Hippocampal formation (tissue), 2 donors: ENCODE data around the gene DOCK4.

Source experiments
- DNase-seq, 2 donors: peaks; one replicate each; lab custom pipeline; 2025; lab: John Stamatoyannopoulos, UW

DOCK4 gene

GRCh38 chr7:112214883-112215282, 8.7 kb upstream of the DOCK4 start:
- no peak for DNase-seq

- no peak for DNase-seq
Observed at GRCh38 chr7:112214268-112214667, 8.1 kb upstream of the DOCK4 start.

GRCh38 chr7:112213735-112214134, 7.5 kb upstream of the DOCK4 start:
- no peak for DNase-seq

GRCh38 chr7:112212571-112212970, 6.4 kb upstream of the DOCK4 start:
- no peak for DNase-seq

- DNase-seq = no peak
Observed at GRCh38 chr7:112211348-112211907, 5.2 kb upstream of the DOCK4 start.

GRCh38 chr7:112207765-112208164, 1.6 kb upstream of the DOCK4 start:
- DNase-seq = no peak

- no peak for DNase-seq
Observed at GRCh38 chr7:112206991-112207592, 893 bp upstream of the DOCK4 start.

GRCh38 chr7:112205343-112206237, 609 bp downstream of the DOCK4 start:
- peak; percentile 70 to 74 for DNase-seq

- DNase-seq = peak in 1 of 2 donors; percentile 65
Observed at GRCh38 chr7:112204499-112205342, 1.5 kb downstream of the DOCK4 start.

- no peak for DNase-seq
Observed at GRCh38 chr7:112203365-112203739, 2.8 kb downstream of the DOCK4 start.

GRCh38 chr7:112202816-112203215, 3.4 kb downstream of the DOCK4 start:
- DNase-seq = no peak

GRCh38 chr7:112201839-112202238, 4.4 kb downstream of the DOCK4 start:
- DNase-seq = no peak

GRCh38 chr7:112201411-112201810, 4.8 kb downstream of the DOCK4 start:
- no peak for DNase-seq

GRCh38 chr7:112199672-112200071, 6.5 kb downstream of the DOCK4 start:
- no peak for DNase-seq

GRCh38 chr7:112199035-112199655, 7.1 kb downstream of the DOCK4 start:
- DNase-seq = no peak

GRCh38 chr7:112197322-112197721, 8.9 kb downstream of the DOCK4 start:
- no peak for DNase-seq

GRCh38 chr7:112195717-112196116, 10.5 kb downstream of the DOCK4 start:
- DNase-seq = no peak

- no peak for DNase-seq
Observed at GRCh38 chr7:112193915-112194502, 12.2 kb downstream of the DOCK4 start.

GRCh38 chr7:112192236-112193154, 13.7 kb downstream of the DOCK4 start:
- no peak for DNase-seq

- DNase-seq = no peak
Observed at GRCh38 chr7:112190120-112190519, 16.1 kb downstream of the DOCK4 start.
